ENCODE results near the gene PHLDA1. TPM values are rescaled to one million over a fixed set of nuclear protein-coding genes. Genes with fewer than 3 reads are reported as not detected.

Gene PHLDA1
- total and polyA plus RNA-seq, 9 of the 15 experiments (the other 6 are each of a cell fraction or from before 2014, with no cell fraction given) = 0.15 to 2.9 (median 0.54) TPM

DNA sequence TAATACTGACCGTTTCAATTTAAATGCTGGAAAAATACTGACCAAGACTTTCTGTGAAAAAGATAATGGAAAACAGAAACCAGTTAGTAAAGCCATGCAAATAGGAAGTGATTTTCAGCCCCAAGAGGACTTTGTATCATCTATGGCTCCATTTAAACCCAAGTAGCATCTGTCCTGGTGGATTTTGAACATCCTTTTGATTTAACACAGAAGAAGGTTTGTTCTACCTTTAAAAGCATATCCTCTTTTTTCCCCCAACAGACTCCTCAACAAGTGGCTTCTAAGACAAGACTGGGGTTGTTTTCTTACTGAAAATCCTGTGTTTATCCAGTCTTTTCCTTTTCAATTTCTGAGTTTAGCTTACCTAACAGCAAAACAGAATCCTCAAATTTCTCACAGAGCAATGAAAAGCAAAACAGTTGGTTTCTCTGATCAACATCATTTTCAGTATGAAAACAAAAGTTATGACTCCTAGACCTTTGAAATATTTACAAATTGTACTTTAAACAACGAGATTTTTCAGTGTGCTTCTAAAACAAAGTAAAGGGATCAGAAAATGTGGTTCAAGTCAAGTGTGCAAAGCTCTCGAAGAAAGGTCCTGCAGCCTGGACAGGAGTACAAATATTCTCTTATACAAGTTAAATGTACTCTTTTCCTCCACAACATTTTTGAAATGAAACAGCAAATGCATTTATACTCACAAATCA, 2.9 kb downstream of the PHLDA1 start:
- Histone ChIP-seq H4K20me1 (replicated peaks; ENCODE audit: control insufficient read depth, insufficient read depth, low read length) (no peaks in the 10 kb centered on the region), H3K36me3 (ENCODE audit: control insufficient read depth, insufficient read depth, low read length) (no peaks in the 10 kb centered on the region), H3K9ac (ENCODE audit: insufficient read depth in 1 of 2, low read depth in 2 of 2, low read length in 2 of 2) (no peak overlapping the region), H3K27ac (ENCODE audit: extremely low read depth, low read depth, low read length) (no peak overlapping the region), H3K4me3 (no peak overlapping the region), H3K4me1 (replicated peaks in 1 of 2; ENCODE audit: control insufficient read depth in 2 of 2, insufficient read depth in 2 of 2, low read length in 2 of 2) (peaks cover 13 to 30% of the 10 kb centered on the region in 2 experiments; a peak in 4 of 5 replicates), H3K4me2 (ENCODE audit: insufficient read depth, low read length) (no peak overlapping the region), H3K27me3 (ENCODE audit: control insufficient read depth in 2 of 2, insufficient read depth in 2 of 2, low read length in 2 of 2) (peaks cover 0 to 8% of the 10 kb centered on the region in 2 experiments; a peak in 1 of 5 replicates), H3K9me1 (ENCODE audit: control insufficient read depth, insufficient read depth, low read length) (no peaks in the 10 kb centered on the region), H2AFZ (ENCODE audit: low read depth, low read length) (no peak overlapping the region), H3K79me2 (ENCODE audit: control insufficient read depth, insufficient read depth, low read length) (no peaks in the 10 kb centered on the region), H3K9me3 (replicated peaks; ENCODE audit: control insufficient read depth, insufficient read depth, low read depth, low read length) (no peaks in the 10 kb centered on the region)
- CTCF ChIA-PET (ENCODE audit: low intra/inter-chr PET ratio) = no interaction called here
- TF ChIP-seq, protein P1, sequence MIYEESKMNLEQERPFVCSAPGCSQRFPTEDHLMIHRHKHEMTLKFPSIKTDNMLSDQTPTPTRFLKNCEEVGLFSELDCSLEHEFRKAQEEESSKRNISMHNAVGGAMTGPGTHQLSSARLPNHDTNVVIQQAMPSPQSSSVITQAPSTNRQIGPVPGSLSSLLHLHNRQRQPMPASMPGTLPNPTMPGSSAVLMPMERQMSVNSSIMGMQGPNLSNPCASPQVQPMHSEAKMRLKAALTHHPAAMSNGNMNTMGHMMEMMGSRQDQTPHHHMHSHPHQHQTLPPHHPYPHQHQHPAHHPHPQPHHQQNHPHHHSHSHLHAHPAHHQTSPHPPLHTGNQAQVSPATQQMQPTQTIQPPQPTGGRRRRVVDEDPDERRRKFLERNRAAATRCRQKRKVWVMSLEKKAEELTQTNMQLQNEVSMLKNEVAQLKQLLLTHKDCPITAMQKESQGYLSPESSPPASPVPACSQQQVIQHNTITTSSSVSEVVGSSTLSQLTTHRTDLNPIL (CRISPR knock-in tag; IDR thresholded peaks at IDR 0.05) = no peak
- TF ChIP-seq ZBTB7A (IDR thresholded peaks at IDR 0.05; ENCODE audit: borderline replicate concordance, control insufficient read depth, low read depth, low read length) (no peak), SMARCC2 (IDR thresholded peaks at IDR 0.05; ENCODE audit: low read depth) (no peak), GATA2 (CRISPR knock-in tag; IDR thresholded peaks at IDR 0.05) (no peak), SAFB2 (IDR thresholded peaks at IDR 0.05; ENCODE audit: borderline replicate concordance, low read depth, low read length, severe bottlenecking) (no peak), ZNF197 (CRISPR knock-in tag; IDR thresholded peaks at IDR 0.05; ENCODE audit: low read depth) (no peak), MBD2 (IDR thresholded peaks at IDR 0.05; ENCODE audit: borderline replicate concordance, low read depth) (no peak), RBM22 (IDR thresholded peaks at IDR 0.05; ENCODE audit: low read depth, low read length, poor library complexity, severe bottlenecking) (no peak), ZNF780A (CRISPR knock-in tag; IDR thresholded peaks at IDR 0.05) (no peak), ZNF431 (CRISPR knock-in tag; IDR thresholded peaks at IDR 0.05) (no peak), PHF20 (IDR thresholded peaks at IDR 0.05; ENCODE audit: partially characterized antibody) (no peak), SAP30 (IDR thresholded peaks at IDR 0.05; ENCODE audit: borderline replicate concordance, insufficient read depth, low read depth, low read length, poor library complexity, severe bottlenecking) (no peak), RB1 (IDR thresholded peaks at IDR 0.05; ENCODE audit: low read depth) (no peak)
- TF ChIP-seq, protein P2, sequence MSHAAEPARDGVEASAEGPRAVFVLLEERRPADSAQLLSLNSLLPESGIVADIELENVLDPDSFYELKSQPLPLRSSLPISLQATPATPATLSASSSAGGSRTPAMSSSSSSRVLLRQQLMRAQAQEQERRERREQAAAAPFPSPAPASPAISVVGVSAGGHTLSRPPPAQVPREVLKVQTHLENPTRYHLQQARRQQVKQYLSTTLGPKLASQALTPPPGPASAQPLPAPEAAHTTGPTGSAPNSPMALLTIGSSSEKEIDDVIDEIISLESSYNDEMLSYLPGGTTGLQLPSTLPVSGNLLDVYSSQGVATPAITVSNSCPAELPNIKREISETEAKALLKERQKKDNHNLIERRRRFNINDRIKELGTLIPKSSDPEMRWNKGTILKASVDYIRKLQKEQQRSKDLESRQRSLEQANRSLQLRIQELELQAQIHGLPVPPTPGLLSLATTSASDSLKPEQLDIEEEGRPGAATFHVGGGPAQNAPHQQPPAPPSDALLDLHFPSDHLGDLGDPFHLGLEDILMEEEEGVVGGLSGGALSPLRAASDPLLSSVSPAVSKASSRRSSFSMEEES (CRISPR knock-in tag; IDR thresholded peaks at IDR 0.05) = no peak
- TF ChIP-seq, protein P3, sequence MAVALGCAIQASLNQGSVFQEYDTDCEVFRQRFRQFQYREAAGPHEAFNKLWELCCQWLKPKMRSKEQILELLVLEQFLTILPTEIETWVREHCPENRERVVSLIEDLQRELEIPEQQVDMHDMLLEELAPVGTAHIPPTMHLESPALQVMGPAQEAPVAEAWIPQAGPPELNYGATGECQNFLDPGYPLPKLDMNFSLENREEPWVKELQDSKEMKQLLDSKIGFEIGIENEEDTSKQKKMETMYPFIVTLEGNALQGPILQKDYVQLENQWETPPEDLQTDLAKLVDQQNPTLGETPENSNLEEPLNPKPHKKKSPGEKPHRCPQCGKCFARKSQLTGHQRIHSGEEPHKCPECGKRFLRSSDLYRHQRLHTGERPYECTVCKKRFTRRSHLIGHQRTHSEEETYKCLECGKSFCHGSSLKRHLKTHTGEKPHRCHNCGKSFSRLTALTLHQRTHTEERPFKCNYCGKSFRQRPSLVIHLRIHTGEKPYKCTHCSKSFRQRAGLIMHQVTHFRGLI (CRISPR knock-in tag; IDR thresholded peaks at IDR 0.05) = no peak
- in situ Hi-C loops (cut with MboI) (loop anchor here (25.0 kb wide), 1 partner anchor 691 kb away; the partner anchor contains the start of genes CAPS2 and GLIPR1L1), intact Hi-C loops (cut with micrococcal nuclease) (no loop called here)
- WGBS (ENCODE audit: insufficient coverage, low coverage, missing lambda C conversion rate) = 35% methylated on average over 3 of the region's 3 CpGs
- FAIRE-seq (no peak), ATAC-seq (no peak), DNase-seq (ENCODE audit: extremely low read depth in 1 of 4, low spot score in 3 of 4) (no peak)
- TSS peak; percentile 31 for BruUV-seq (replicated peaks)
- POLR2A ChIA-PET = no interaction called here

Measured in K562 (cell line).